B cell (primary cell): ENCODE data around the gene TBRG4. TPM values are rescaled to one million over a fixed set of nuclear protein-coding genes. Genes with fewer than 3 reads are reported as not detected.

Experiments
- ATAC-seq: fragments of 200-7000 bp; cut with Tn5 transposase; one replicate; pipeline ENCODE4 v1.10.0; 2021; ENCODE audit warnings: low read depth, mild to moderate bottlenecking, moderate number of reproducible peaks, moderate library complexity
- CTCF ChIA-PET: fragments of 350-600 bp; sonication (Branson Sonifier 250); formaldehyde crosslinking; loops from one replicate; lab custom pipeline; 2021; ENCODE audit warnings: antibody characterized with exemption, inconsistent platforms; lab: Charles Lee
- POLR2A ChIA-PET: fragments of 350-600 bp; sonication (Branson Sonifier 250); formaldehyde crosslinking; loops from one replicate; lab custom pipeline; 2021; ENCODE audit warnings: antibody characterized with exemption; lab: Charles Lee
- DNase-seq: peaks from one replicate; pipeline ENCODE4 v3.0.0; 2013
- H2AFZ ChIP-seq: 2 replicates; pipeline ENCODE4 v1.6.1; 2012; ENCODE audit warnings: mild to moderate bottlenecking, low read depth, low read length; ENCODE audit not compliant: insufficient read depth, poor library complexity, severe bottlenecking
- H3K27ac ChIP-seq, 2 donors: 1 replicate in 1 of 2; 2 replicates in 1 of 2; pipeline ENCODE4 v1.5.1; 2012 to 2013; ENCODE audit warnings: low read length in 2 of 2, mild to moderate bottlenecking in 2 of 2, moderate library complexity in 1 of 2
- H3K27me3 ChIP-seq, 4 experiments: fragments of 200-600 bp in 1 of 4; sonication (generic) in 1 of 4; replicated peaks in 1 of 4; 1 replicate in 2 of 4; 2 replicates in 2 of 4; pipeline versions ENCODE4 v1.6.1 to v1.7.0; 2013 to 2016; ENCODE audit warnings: low read length in 3 of 4, mild to moderate bottlenecking in 2 of 4, mixed read lengths in 1 of 4, moderate library complexity in 1 of 4; ENCODE audit not compliant: insufficient read depth in 4 of 4, control insufficient read depth in 3 of 4; ENCODE audit errors: control extremely low read depth in 1 of 4
- H3K36me3 ChIP-seq, 2 experiments: replicated peaks in 1 of 2; 1 replicate in 1 of 2; 2 replicates in 1 of 2; pipeline versions ENCODE4 v1.6.1 to v1.7.1; 2013; ENCODE audit warnings: low read length in 1 of 2; ENCODE audit not compliant: insufficient read depth in 2 of 2, control insufficient read depth in 1 of 2; ENCODE audit errors: control extremely low read depth in 1 of 2, extremely low read depth in 1 of 2
- H3K4me1 ChIP-seq, 2 donors: fragments of 200-600 bp in 1 of 2; sonication (generic) in 1 of 2; 1 replicate in 1 of 2; 2 replicates in 1 of 2; pipeline versions ENCODE4 v1.5.1 to v1.6.1; 2013 to 2017; ENCODE audit warnings: low read length in 2 of 2; ENCODE audit not compliant: control insufficient read depth in 2 of 2, insufficient read depth in 2 of 2
- H3K4me2 ChIP-seq: replicated peaks from 2 replicates; pipeline ENCODE3; 2012; ENCODE audit warnings: mild to moderate bottlenecking, low read depth, low read length; ENCODE audit not compliant: poor library complexity, severe bottlenecking
- H3K4me3 ChIP-seq, 5 experiments: fragments of 200-600 bp in 1 of 5; sonication (generic) in 1 of 5; 1 replicate in 3 of 5; 2 replicates in 2 of 5; pipeline versions ENCODE4 v1.5.1 to v1.7.0; 2011 to 2016; ENCODE audit warnings: low read length in 4 of 5, mild to moderate bottlenecking in 4 of 5, low read depth in 2 of 5, control low read depth in 1 of 5, moderate library complexity in 1 of 5; ENCODE audit not compliant: insufficient read depth in 1 of 5; ENCODE audit errors: control extremely low read depth in 1 of 5, extremely low read depth in 1 of 5
- H3K79me2 ChIP-seq: fragments of 200-600 bp; sonication (generic); one replicate; pipeline ENCODE4 v1.6.0; 2016; ENCODE audit warnings: low read length; ENCODE audit not compliant: control insufficient read depth, insufficient read depth
- H3K9ac ChIP-seq: fragments of 200-600 bp; sonication (generic); 2 replicates; pipeline ENCODE4 v1.6.1; 2017; ENCODE audit warnings: mild to moderate bottlenecking, low read length, moderate library complexity
- H3K9me3 ChIP-seq, 3 donors: one replicate each; pipeline versions ENCODE4 v1.6.1 to v1.7.1; 2013; ENCODE audit warnings: low read length in 2 of 3; ENCODE audit not compliant: control insufficient read depth in 2 of 3, insufficient read depth in 1 of 3; ENCODE audit errors: control extremely low read depth in 1 of 3
- H4K20me1 ChIP-seq: 2 replicates; pipeline ENCODE4 v1.6.0; 2012; ENCODE audit warnings: mild to moderate bottlenecking, low read length; ENCODE audit not compliant: insufficient read depth, control insufficient read depth, poor library complexity, severe bottlenecking
- H3K27ac Mint-ChIP-seq: one replicate; pipeline ENCODE4 v1.8.0; 2021; ENCODE audit warnings: mixed read lengths
- H3K27me3 Mint-ChIP-seq: one replicate; pipeline ENCODE4 v1.8.0; 2021; ENCODE audit warnings: mixed read lengths
- H3K4me1 Mint-ChIP-seq: one replicate; pipeline ENCODE4 v1.8.0; 2021; ENCODE audit warnings: mixed read lengths
- H3K4me3 Mint-ChIP-seq: one replicate; pipeline ENCODE4 v1.8.0; 2021; ENCODE audit warnings: mixed read lengths
- H3K9me3 Mint-ChIP-seq: one replicate; pipeline ENCODE4 v1.8.0; 2022; ENCODE audit warnings: mixed read lengths; ENCODE audit not compliant: insufficient read depth
- CTCF ChIP-seq: fragments of 200-600 bp; IDR thresholded peaks from one replicate; pipeline ENCODE4 v1.8.0; 2022; ENCODE audit warnings: antibody characterized with exemption, mild to moderate bottlenecking
- EZH2 ChIP-seq: IDR thresholded peaks from 2 replicates; pipeline ENCODE4 v1.6.1; 2012; ENCODE audit warnings: borderline replicate concordance, low read depth, mild to moderate bottlenecking, moderate library complexity, low read length; ENCODE audit not compliant: insufficient read depth, poor library complexity, severe bottlenecking
- whole genome bisulfite sequencing: methylation state at CpG from one replicate; pipeline ENCODE4 v1.1.5; 2013; ENCODE audit warnings: missing lambda C conversion rate; ENCODE audit not compliant: insufficient coverage; 5-methylcytosine and 5-hydroxymethylcytosine counted together
- intact Hi-C: fragments of 100-400 bp; cut with micrococcal nuclease; formaldehyde crosslinking; loops from one replicate; pipeline ENCODE4 v1.10.0; 2022
- polyA plus RNA-seq: library from polyadenylated mRNA; depleted of rRNA; stranded (reverse); fragments of >200 nt; gene quantifications from 2 replicates; pipeline ENCODE4 v1.2.3, GENCODE V29; 2012
- total RNA-seq, 2 donors: library from RNA; stranded (reverse); fragments of 120-200 nt in 1 of 2; gene quantifications; 1 replicate in 1 of 2; 2 replicates in 1 of 2; pipeline versions ENCODE4 v1.2.3 to v1.2.4, GENCODE V29; 2013 to 2022

Gene TBRG4
- total and polyA plus RNA-seq, 2 donors (not counting 1 experiment from before 2014, with no cell fraction given): 92.8 to 111 TPM

- Histone ChIP-seq H3K79me2 (no peaks in the 10 kb centered on the region), H3K4me3 (no peak overlapping the region), H3K9me3 (peaks cover 0 to 7% (median 2%) of the 10 kb centered on the region in 3 donors), H3K27me3 (peaks cover 0 to 26% (median 7%) of the 10 kb centered on the region in 4 experiments), H2AFZ (no peak overlapping the region), H3K9ac (no peak overlapping the region), H3K4me2 (no peak overlapping the region), H3K27ac (no peak overlapping the region), H3K4me1 (peaks cover 14% of the 10 kb centered on the region in 2 donors), H4K20me1 (no peaks in the 10 kb centered on the region), H3K36me3 (no peaks in the 10 kb centered on the region)
- Mint-ChIP-seq H3K4me3 (no peak overlapping the region), H3K27ac (no peak overlapping the region), H3K9me3 (peaks cover 5% of the 10 kb centered on the region), H3K4me1 (peaks cover 14% of the 10 kb centered on the region), H3K27me3 (peaks cover 9% of the 10 kb centered on the region)
- DNase-seq (no peak), ATAC-seq (no peak)
- TF ChIP-seq EZH2: no peak
- TF ChIP-seq CTCF: no peak
- 67% methylated on average over 3 of the region's 7 CpGs for WGBS
- intact Hi-C loops: no loop called here
- CTCF ChIA-PET: interaction anchor here (0.5 to 1.2 kb wide), 3 partner anchors 35 to 235 kb away, joined by 3 to 4 read pairs (median 3); no protein-coding TSS in a partner anchor
- POLR2A ChIA-PET: no interaction called here
Measured at GRCh38 chr7:45092100-45092930, 19.2 kb downstream of the TBRG4 start.

GRCh38 chr7:45089341-45089891 is 22.1 kb downstream of the TBRG4 start:
- Histone ChIP-seq H3K4me3 (peak overlapping the region in 4 of 5 experiments; percentile 39 to 53 (median 43)), H3K9me3 (peaks cover 0 to 6% (median 2%) of the 10 kb centered on the region in 3 donors), H3K36me3 (no peaks in the 10 kb centered on the region), H3K27ac (no peak overlapping the region), H3K79me2 (no peaks in the 10 kb centered on the region), H3K4me1 (peaks cover 14% of the 10 kb centered on the region in 2 donors), H3K9ac (peak overlapping the region; percentile 63), H3K4me2 (peak overlapping the region; percentile 94), H2AFZ (peak overlapping the region; percentile 77), H4K20me1 (no peaks in the 10 kb centered on the region), H3K27me3 (peaks cover 0 to 26% (median 7%) of the 10 kb centered on the region in 4 experiments)
- TF ChIP-seq CTCF: no peak
- TF ChIP-seq EZH2: peak; percentile 25
- DNase-seq (peak; percentile 67), ATAC-seq (peak; percentile 37)
- Mint-ChIP-seq H3K9me3 (peaks cover 3% of the 10 kb centered on the region), H3K4me1 (peaks cover 14% of the 10 kb centered on the region), H3K27me3 (peaks cover 9% of the 10 kb centered on the region), H3K27ac (peak overlapping the region; percentile 67), H3K4me3 (peak overlapping the region; percentile 84)
- intact Hi-C loops: no loop called here
- POLR2A ChIA-PET: no interaction called here
- CTCF ChIA-PET: no interaction called here
- 2% methylated on average over 11 of the region's 22 CpGs for WGBS
